ENCODE data around the gene ATP13A2. TPM values are rescaled to one million over a fixed set of nuclear protein-coding genes. Genes with fewer than 3 reads are reported as not detected.
A peak's percentile ranks its signal among the peaks of the same experiment; 100 is the strongest.

The ATP13A2 gene
- total RNA-seq, 1 donor from 2014 or later: 31.9 TPM

- Mint-ChIP-seq H3K36me3 (ENCODE audit: low read depth) (peaks cover 12% of the 10 kb centered on the region), H3K4me1 (peaks cover 28% of the 10 kb centered on the region), H3K27me3 (no peaks in the 10 kb centered on the region), H3K9me3 (no peaks in the 10 kb centered on the region), H3K4me3 (no peak overlapping the region), H3K27ac (no peak overlapping the region)
- TF ChIP-seq CTCF (IDR thresholded peaks at IDR 0.05): no peak
- POLR2A ChIA-PET: no interaction called here
- DNase-seq (no peak), ATAC-seq (ENCODE audit: low read depth) (no peak)
- intact Hi-C loops (cut with micrococcal nuclease): no loop called here
- CTCF ChIA-PET: no interaction called here
Measured at GRCh38 chr1:17013491-17014320, 2.0 kb upstream of the ATP13A2 start.

DNA sequence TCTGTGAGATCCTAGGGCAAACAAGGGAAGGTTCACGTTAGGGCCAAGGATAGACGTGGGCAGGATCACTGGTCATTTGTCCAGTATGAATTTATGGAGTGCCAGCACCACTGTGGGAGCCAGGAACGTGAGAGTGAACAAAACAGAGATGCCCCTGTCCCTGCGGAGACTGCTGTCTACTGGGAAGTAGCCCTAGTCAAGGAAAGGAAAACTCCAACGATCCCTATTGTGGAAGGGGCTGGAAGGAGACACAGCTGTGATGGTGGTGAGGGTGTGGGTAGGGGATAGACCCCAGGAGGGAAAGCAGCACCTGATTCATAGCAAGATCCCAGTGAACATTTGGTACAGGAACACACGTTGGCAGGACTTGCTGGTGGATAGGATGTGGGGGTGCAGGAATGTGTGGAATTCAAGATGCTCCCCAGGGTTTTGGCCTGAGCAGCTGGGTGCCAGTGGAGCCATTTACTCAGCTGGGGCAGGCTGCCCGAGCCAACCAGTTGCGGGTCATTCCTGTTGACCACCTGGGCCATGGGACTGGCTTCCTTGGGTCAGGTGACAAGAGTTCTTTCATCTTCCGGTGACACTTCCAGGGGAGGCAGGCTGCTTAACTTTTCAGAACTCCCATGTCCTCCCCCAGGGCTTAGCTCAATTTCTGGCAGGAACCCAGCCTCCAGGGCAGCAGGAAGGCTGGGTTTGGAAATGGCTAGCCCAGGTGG is 1.2 kb upstream of the ATP13A2 start:
- Mint-ChIP-seq H3K36me3 (ENCODE audit: low read depth) (peaks cover 6% of the 10 kb centered on the region), H3K4me3 (no peak overlapping the region), H3K4me1 (peaks cover 24% of the 10 kb centered on the region), H3K9me3 (no peaks in the 10 kb centered on the region), H3K27ac (no peak overlapping the region), H3K27me3 (no peaks in the 10 kb centered on the region)
- intact Hi-C loops (cut with micrococcal nuclease): loop anchor here (1.0 kb wide), 1 partner anchor 41 kb away; the partner anchor contains the start of gene SDHB
- POLR2A ChIA-PET: no interaction called here
- TF ChIP-seq CTCF (IDR thresholded peaks at IDR 0.05): no peak
- DNase-seq: no peak
- CTCF ChIA-PET: no interaction called here
- ATAC-seq (ENCODE audit: low read depth): no peak

GRCh38 chr1:17011092-17011438 is 663 bp downstream of the ATP13A2 start:
- ATAC-seq (ENCODE audit: low read depth): no peak
- H3K4me3 Mint-ChIP-seq: peak overlapping the region; percentile 81
- no peaks in the 10 kb centered on the region for H3K27me3 Mint-ChIP-seq
- no peaks in the 10 kb centered on the region for H3K9me3 Mint-ChIP-seq
- peaks cover 2% of the 10 kb centered on the region for H3K36me3 Mint-ChIP-seq (ENCODE audit: low read depth)
- intact Hi-C loops (cut with micrococcal nuclease): no loop called here
- DNase-seq: no peak
- POLR2A ChIA-PET: interaction anchor here (0.6 to 1.1 kb wide), 2 partner anchors 15 to 77 kb away, joined by 5 to 8 read pairs; no protein-coding TSS in a partner anchor
- no peak for TF ChIP-seq CTCF (IDR thresholded peaks at IDR 0.05)
- H3K27ac Mint-ChIP-seq: peak overlapping the region; percentile 20
- CTCF ChIA-PET: interaction anchor here (0.8 kb wide), 1 partner anchor 50 kb away, joined by 3 read pairs; no protein-coding TSS in a partner anchor
- peaks cover 24% of the 10 kb centered on the region for H3K4me1 Mint-ChIP-seq

- Mint-ChIP-seq H3K27ac (no peak overlapping the region), H3K27me3 (no peaks in the 10 kb centered on the region), H3K4me3 (peak overlapping the region; percentile 81), H3K4me1 (peaks cover 24% of the 10 kb centered on the region), H3K36me3 (ENCODE audit: low read depth) (peaks cover 3% of the 10 kb centered on the region), H3K9me3 (no peaks in the 10 kb centered on the region)
- DNase-seq: no peak
- CTCF ChIA-PET: no interaction called here
- TF ChIP-seq CTCF (IDR thresholded peaks at IDR 0.05): no peak
- POLR2A ChIA-PET: interaction anchor here (0.5 to 1.1 kb wide), 3 partner anchors 28 to 430 kb away, joined by 5 to 10 read pairs (median 7); partner anchors contain the start of gene RCC2
- no peak for ATAC-seq (ENCODE audit: low read depth)
- intact Hi-C loops (cut with micrococcal nuclease): no loop called here
Measured at GRCh38 chr1:17009706-17010105, 2.0 kb downstream of the ATP13A2 start.

- ChIA-PET POLR2A (no interaction called here), CTCF (no interaction called here)
- Mint-ChIP-seq H3K9me3 (no peaks in the 10 kb centered on the region), H3K36me3 (ENCODE audit: low read depth) (peaks cover 14% of the 10 kb centered on the region), H3K4me1 (peaks cover 24% of the 10 kb centered on the region), H3K27me3 (no peaks in the 10 kb centered on the region), H3K27ac (no peak overlapping the region), H3K4me3 (no peak overlapping the region)
- intact Hi-C loops (cut with micrococcal nuclease): no loop called here
- TF ChIP-seq CTCF (IDR thresholded peaks at IDR 0.05): no peak
- ATAC-seq (ENCODE audit: low read depth) (no peak), DNase-seq (no peak)
Measured at GRCh38 chr1:17008208-17008855, 3.4 kb downstream of the ATP13A2 start.

Measured in activated B cell treated with CpG ODN at 0.5 μM for 24 hours (primary cell).